GM21515 (cell line): ENCODE data around the gene HOXA6.

Source experiments
- ATAC-seq: cut with Tn5 transposase; IDR thresholded peaks from one replicate; pipeline ENCODE4 v1.9.1; 2021; ENCODE audit not compliant: unreplicated experiment

Gene HOXA6

DNA sequence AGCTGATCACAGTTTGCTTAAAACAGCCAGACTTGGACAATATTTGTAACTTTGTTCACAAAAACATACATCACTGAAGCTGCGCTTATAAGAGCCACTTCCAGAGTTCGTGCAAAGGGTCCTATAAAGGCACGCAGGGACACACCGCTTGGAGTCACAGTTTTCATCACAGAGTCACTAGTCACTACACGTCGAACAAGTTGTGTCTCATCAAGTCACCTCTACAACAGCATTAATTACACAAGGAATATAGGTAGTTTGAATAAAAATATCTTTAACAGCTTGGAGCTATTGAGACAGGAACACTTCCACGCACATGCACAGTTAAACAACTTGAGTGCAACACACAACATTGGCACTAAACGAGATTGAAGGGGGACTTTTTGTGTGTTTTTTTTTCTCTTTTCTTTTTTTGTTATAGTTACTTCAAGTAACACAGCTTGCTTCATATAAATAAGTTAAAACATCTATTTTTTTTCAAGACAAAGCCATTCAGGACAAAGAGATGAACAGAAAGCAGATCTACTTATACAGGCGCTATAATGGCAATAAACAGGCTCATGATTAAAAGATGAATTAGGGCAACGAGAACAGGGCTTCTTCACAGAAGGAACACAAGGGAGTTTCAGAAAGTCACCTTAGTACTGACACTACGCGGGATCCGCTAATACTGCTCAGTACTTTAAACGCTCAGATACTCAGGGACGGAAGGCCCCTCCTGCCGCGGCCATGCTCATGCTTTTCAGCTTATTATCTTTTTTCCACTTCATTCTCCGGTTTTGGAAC, 6.2 kb downstream of the HOXA6 start:
- no peak for ATAC-seq

DNA sequence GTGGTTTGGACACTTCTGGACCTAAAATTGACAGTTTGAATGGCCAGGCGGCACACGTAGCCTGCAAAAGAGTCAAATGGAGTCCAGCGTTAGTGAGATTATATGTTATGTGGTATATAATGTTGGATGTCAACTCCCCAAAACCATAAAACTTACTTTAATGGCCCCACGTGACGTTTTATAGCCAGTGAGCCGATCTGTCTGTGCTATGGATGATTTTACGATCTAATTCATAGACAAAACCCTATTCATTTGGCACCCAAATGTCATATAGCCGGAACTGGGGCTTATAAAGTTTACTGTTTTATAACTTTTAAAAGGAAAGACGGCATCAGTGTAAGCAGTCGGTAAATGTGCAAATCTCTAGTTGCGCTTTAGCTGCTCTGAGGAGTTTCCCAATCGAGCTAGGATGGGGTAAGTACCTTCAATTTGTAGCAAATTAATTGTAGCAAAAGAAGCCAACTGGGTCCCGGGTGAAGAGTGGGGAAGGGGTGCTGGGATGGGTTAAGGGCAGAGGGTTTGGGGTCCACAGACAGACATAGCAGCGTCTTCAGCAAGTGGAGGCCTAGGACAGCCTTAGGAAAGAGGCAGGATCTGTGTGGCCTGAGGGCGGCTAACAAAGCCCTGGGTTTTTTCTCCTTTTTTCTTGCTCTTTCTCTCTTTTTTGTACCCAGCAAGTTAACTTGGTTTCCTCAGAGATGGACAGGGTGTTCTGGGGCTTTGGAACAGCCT, 7.3 kb downstream of the HOXA6 start:
- ATAC-seq: no peak

DNA sequence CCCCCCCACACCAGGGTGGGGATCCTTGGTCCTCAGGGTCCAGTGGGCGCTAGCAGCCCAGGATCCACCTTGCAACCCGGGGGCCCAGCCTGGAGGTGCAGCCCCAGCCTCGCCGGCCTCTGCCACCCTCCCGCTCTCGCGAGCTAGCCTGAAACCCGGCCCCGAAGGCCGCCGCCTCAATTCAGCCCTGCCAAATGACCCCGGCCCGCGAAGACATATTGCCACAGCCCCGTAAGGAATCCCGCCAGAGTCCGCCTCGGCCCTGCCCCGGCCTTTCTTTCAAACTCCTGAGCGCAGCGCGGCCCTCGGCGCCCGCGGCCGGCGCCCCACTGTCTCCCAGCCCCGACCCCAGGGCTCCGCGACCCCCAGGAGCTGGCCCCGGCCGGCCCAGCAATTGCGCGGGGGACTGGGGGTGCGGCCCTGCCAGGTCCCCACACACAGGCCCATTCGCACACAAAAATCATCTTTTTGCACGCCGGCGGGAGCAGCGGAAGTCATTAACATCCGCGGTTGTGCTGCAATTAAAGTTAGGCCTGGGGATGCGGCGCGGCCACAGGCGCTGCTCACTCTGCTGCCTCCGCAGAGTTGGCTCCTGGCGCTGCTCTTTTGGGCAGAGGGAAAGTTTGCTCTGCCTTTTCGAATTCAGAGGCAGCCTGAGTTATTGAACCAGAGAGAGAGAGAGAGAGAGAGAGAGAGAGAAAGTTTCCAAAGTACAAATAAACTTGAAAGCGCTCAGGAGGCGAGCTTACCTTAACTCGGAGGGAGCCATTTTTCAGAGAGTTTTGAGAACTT, 8.0 kb downstream of the HOXA6 start:
- ATAC-seq: no peak

DNA sequence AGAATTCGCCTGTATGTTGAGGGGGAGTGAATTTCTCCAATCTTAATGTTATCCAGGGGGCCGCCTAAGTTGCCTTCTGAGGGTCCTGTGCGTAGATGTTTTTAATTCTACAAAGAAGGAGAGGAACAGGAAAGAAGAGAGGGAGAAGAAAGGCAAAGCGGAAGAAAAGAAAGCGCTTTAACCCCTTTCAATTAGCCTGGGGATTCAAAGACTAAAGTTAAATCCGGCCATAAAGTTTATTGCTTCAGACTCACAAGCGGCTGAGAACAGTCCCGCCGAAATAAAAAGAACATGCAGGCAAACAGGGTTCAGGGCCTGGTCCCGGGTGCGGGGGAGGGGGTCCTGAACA, 8.6 kb downstream of the HOXA6 start:
- ATAC-seq: no peak

DNA sequence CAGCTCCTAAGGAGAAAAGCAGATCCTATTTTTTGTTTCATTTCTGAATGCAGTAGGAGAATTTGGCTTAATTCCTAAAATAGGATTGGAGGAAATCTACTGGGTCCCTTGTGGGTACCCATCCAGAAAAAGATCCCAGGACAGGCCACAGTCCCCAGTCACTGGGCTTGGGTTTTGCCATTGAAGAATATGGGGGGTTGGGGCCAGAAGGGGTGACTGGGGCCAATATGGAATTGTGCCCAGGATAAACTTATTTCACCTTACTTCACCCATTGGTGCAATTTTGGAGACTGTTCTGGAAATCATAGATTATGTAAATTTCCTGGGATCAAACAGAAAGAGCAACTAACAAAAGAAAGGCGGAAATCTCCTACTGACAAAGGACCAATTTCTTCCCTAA, 9.1 kb downstream of the HOXA6 start:
- no peak for ATAC-seq

DNA sequence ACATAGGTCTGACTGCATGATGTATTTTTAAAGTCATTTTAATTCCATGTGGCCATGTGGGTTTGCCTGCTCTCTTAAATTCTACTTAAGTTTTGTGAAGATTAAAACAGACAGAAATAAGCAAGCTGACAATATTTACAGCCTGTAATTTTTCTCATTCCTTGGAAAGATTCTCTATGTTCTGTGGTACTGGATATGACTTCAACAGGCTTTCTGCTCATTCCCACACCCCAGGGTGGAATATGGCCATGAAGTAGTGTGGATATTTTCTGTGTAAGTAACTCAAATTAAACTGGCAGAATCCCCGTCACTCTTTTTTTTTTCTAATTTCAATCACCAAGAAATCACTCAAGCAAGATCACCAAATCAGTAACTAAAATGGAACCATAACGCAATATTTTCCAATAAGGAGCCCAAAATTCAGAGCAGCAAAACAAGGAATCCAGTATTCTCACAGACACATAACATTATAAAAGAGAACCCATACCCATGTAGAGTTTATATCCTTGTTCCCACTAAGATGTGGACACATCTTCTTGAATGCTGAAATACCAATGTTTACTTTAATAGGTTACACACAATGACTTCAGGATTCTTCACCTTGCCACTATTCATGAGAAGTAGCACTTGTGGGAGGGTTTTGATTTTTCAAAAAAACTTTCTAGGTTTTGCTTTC, 9.8 kb downstream of the HOXA6 start:
- no peak for ATAC-seq

DNA sequence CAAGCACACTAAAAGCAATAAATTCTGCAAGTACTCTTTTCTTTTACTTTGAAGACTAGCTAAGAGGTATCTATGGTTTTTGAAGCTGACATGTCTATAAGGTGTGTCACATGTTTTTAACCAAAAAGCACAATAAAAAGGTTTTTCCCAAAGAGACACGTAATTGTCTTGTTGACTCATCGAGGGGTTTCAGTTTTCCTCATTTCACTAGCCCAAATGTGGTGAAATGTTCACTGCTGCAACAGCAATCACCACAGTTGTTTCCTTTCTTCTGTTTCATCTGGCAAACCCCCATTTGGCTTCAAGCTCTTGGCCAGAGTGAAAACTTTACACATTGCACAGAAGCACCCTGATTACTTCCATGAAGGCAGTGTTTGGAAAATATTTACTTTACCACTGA, 13.2 kb downstream of the HOXA6 start:
- no peak for ATAC-seq

DNA sequence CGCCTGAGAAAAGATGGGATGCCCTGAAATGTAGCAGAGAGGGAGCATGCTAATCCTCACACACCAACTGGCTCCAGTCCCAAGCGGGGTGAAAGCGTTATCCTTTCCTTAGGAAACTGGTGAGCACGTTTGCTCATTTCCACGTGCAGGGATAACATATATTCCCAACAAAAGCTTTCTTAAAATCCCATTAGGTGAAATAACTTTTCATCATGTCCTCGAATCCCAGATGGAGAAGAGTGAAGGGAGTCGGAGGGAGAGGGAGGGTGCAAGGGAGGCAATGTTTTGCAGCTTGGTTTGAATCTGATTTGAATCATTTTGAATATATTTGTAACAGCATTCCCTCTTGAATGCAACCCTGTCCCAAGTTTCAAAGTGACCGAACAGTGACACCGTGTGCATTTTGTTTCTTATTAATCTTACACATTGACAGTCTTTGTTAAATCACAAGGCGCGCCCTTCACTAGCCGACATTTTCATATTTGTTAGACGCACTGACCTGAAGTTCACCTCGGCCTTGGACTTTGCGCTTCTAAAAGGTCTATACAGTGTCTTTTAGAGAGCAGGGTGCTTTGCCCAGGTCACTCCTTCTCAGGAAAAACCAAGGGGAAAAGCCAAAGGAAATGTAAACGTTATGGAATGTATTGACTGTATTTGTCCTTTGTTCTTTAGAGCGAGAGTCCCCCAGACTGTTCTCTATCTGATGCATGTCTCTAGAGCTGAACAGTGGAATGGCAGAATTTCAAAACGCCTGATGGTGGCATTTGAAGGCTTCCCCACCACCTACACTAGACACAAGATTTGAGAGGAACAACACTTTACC, 14.0 kb downstream of the HOXA6 start:
- no peak for ATAC-seq

DNA sequence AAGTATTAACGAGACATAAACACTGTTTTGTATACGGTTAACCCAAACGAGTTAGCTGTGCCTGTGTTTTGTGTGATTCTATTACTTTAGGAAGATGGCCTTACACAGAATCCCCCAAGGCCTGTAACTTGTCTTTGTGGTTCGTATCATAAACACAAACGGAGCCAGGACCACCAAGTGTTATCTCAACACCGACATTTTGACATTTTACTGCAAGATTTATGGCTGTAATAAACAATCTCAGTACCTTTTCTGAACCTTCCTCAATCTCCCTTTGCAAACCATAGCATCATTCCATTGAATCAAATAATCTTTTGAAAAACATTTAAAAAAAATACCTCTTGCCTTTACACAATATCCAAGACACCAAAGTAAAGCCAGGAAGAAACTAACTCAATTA, 14.6 kb downstream of the HOXA6 start:
- ATAC-seq: no peak

DNA sequence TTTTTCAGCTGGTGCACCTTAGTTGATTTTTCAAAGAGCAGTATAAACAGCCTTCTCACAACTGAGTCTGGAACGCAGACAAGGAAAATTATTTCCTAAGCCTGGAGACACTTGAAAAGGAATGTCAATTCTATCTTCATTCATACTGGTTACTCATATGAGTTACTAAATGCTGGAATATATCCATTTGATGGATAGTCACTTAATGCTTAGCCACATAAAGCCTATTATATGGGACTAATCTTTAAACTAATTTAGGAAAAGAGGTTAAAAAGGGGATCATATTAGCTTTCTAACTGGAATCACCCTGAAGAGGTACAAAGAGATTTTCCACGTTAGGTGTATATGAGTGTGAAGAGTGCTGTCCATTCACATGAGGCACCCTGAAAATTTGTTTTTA, 15.4 kb downstream of the HOXA6 start:
- no peak for ATAC-seq

DNA sequence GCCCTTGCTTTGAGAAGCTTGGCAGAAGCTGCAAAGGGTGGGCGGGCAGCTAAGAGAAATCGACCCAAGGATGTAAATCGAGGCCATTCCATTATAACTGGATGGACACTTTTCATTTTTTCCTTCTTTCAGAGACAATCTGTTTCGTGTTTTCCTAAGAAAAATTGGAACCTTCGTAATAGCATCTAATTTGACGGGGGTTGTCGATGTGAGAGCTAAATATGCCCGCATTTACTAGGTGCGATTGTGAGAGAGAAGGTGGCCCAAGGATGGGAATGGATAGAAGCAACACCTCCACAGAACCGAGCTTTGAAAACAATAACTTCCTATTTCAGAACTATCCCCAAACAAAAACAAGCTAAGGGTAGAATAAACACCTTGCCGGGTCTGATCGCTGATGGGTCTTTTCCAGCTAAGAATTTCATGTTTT, 16.2 kb downstream of the HOXA6 start:
- ATAC-seq: no peak

DNA sequence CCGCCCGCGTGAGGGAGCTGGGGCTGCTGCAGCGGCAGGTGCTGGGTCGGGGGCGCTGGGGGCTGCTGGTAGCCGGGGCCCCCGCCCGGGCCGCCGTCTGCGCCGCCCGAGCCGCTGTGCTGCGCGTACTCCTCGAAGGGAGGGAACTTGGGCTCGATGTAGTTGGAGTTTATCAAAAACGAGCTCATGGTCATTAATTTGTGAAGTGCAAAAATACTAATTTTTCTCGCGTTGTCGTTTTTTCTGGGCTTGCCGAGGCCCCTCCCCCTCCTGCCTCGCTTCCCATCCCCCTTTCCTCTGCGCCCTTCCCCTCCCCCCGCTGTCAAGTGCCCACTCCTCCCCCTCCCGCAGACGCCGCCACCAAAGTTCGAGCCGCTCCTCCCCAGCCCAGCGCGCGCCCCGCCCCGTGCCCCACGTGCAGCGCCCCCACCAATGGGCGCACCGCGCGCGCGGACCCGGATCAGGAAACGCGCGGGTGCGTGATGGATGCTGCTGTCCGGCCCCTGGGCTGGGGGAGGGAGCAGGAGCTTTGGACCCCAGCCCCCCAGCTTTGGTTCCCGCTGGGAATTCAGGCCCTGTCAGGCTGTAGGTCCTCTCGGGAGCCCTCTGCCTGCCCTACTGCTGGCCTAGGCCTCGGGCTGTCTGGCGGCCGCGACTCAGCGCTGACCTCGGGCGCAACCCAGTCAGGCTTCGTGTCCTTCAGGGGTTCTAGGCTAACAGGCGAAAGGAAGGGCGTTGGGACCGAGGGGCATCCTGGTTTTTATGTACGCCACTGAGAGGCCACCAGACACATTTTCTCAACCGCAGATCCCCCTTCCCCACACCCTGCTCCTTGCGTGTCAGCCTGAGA, 16.8 kb downstream of the HOXA6 start, which contains the start of gene HOXA4:
Gene HOXA4, minus strand, starts transcription at position 218 of the 850 bp plus-strand sequence. Its CDS starts 24 bp downstream, at position 194.
- peak; percentile 61 for ATAC-seq

DNA sequence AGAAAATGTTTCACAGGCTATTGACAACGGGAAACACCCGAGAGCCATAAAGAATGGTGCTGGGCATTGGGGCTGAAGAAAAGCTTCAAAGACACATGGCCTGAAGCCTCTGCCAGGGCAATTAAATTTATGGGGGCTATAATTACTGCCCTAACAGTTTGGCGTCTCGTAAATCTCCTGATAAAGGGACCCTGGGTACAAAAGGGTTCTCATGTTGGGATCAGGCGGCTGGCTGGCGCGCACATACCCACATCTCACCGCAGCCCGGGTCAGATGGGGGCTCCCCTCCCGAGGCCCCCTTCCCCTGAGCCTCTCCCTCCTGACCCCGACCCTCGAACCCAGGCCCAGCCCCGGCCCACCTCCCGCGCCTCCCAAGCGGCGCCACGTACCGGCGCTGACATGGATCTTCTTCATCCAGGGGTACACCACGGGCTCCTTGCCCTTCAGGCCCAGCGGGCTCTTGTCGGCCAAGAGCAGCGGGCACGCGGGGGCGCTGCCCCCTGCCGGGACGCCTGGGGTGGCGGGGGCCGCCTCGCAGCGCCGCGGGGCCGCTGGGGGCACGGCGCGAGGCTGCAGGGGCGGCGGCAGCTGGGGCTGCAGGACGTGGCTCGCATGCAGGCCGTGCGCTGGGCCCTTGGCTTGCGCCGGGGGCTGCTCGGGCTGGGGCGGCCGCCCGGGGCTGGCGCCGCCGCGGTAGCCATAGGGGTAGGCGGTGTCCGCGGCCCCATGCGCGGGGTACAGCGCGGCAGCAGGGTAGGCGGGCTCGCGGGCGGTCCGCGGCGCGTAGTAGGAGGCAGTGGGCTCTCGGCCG, 17.6 kb downstream of the HOXA6 start:
- no peak for ATAC-seq

DNA sequence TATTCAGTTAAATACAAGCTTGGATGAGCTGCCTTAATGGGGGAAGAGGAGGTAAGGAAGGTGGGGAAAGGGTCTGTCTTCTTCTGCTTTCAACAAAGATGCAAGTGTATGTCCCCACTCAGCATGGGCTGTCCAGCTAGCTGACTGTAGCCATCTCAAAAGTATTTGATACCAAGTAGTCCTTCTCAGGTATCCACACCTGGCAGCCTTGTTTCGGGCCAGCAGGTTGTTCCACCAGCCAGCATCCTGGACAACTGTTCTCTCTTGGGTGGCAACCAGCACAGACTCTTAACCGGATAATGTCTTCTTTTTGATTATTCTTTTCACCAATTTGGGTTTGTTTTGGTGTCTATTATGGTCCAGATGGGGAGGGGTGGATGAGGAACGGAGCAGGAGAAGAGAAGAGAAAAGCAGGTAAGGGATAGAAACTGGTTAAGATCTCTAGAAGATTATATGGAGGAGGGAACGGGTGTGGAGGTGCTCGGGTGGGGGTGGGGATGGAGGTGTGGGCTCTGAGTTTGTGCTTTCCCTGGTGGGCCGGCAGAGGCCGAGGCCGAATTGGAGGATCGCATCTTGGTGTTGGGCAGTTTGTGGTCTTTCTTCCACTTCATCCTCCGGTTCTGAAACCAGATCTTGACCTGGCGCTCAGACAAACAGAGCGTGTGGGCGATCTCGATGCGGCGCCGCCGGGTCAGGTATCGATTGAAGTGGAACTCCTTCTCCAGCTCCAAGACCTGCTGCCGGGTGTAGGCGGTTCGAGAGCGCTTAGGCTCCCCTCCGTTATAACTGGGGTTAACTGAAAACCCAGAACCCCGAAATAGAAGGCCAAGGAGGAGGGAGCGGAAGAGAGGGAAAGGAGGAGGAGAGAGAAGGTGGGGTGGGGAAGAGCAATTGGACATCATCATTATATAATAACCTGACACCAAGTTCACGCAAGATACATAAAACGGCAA, 18.5 kb downstream of the HOXA6 start:
- ATAC-seq: no peak

DNA sequence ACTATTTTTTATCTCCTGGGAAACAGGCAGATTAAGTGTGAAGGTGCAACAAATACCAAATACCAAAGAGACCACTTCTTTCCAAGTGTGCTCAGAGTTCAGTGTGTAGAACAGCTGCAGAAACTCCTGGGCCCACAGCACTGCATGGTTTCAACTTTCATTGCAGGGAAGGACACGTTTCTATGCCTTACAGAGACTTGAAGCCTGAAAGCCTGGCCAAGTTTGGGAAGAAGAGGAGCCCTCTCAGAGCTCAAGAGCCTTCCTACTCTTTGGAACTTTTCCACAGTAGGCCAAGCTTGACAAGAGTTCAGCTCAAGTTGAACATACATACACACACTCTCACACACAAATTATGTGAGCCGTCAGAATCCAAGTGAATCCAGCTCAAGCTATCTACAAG, 19.5 kb downstream of the HOXA6 start:
- no peak for ATAC-seq

DNA sequence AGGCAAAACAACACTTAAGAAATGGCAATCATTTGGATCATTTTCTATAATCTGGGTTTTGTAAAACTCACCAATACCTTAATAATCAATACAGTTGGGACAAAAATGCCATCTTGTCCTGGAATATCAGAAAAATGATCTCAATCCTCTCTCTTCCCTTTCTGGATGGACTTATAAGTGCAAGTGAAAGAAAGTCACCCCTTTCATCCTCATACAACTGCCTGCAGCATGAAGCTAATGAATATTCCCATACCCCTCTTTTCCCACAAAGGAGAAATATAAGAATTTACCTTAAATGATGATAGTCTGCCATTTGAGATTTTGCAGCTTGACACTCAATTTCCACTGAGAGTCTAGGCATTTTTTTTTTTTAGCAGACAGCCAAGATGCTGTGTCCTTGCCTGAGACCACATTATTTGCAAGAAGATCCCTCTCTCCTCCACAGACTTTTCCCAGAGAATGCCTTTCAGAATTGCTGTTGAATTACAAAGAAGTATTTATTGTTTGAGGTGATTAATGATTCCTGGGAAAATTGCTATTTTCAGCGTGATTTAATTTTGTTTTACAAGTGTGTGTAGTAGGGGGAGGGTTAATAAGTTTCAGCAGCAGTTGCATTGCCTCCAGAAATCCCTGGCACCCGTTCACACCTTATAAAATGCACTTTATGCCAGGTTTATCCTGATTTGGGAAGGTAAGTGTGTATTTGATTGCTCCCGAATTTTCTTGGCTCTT, 20.8 kb downstream of the HOXA6 start:
- ATAC-seq: no peak

DNA sequence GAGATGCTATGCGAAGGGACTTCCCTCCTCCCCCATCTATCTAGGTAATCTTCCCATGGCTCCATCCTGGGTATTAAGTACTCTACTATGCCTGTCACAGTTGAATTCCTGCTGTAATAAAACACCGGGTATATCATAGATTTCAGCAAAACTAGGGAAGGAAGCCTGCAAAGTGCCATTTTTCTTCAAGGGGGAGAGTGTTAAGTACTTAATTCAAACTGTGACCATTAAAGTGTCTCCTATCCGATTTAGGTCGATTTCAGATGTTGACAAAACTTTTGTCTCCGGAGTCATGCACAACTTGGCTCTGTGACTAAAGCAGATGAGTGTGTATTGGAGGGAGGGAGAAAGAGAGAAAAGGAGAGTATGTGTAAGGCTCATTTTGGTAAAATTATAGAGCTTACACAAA, 21.6 kb downstream of the HOXA6 start:
- ATAC-seq: no peak
